Tongue (tissue), 2 donors: ENCODE measurements around the gene BAZ1B. TPM values are rescaled to one million over a fixed set of nuclear protein-coding genes. Genes with fewer than 3 reads are reported as not detected.

Experiments used
- small RNA-seq: library from RNA; depleted of rRNA; stranded (forward); fragments of <200 nt; gene quantifications from one replicate; pipeline ENCODE3, GENCODE V24; 2014; ENCODE audit warnings: low replicate concordance
- total RNA-seq: library from RNA; depleted of rRNA; stranded (reverse); fragments of >200 nt; gene quantifications from one replicate; pipeline ENCODE4 v1.2.3, GENCODE V29; 2014

BAZ1B gene
- total RNA-seq, 1 donor from 2014 or later, result 59.1 TPM

Small RNA genes lying within 50 kb of the gene (small RNA-seq; reads per million reads assigned to genes)
- gene RF00019, result not detected
- not detected for gene RNU6-1198P

Other genes with a start within 250 kb of the BAZ1B start
- gene NSUN5, start 213.5 kb downstream of the BAZ1B start, total RNA-seq, result 23.8 TPM
- 0.31 TPM for gene TRIM50, start 194.2 kb downstream of the BAZ1B start, total RNA-seq
- not detected for gene FKBP6, start 194.1 kb downstream of the BAZ1B start, total RNA-seq
- gene FZD9, start 88.5 kb downstream of the BAZ1B start, total RNA-seq, result 9.3 TPM
- gene BCL7B, start 35.4 kb upstream of the BAZ1B start, total RNA-seq, result 11.8 TPM
- gene TBL2, start 56.3 kb upstream of the BAZ1B start, total RNA-seq, result 49.1 TPM
- gene MLXIPL, start 102.2 kb upstream of the BAZ1B start, total RNA-seq, result 3.4 TPM
- 4.2 TPM for gene VPS37D, start 145.5 kb upstream of the BAZ1B start, total RNA-seq
- gene DNAJC30, start 161.2 kb upstream of the BAZ1B start, total RNA-seq, result 1.7 TPM
- 30.1 TPM for gene BUD23, start 161.3 kb upstream of the BAZ1B start, total RNA-seq
- gene STX1A, start 197.4 kb upstream of the BAZ1B start, total RNA-seq, result 9.7 TPM
- 19.9 TPM for gene ABHD11, start 216.5 kb upstream of the BAZ1B start, total RNA-seq
- gene CLDN3, start 248.0 kb upstream of the BAZ1B start, total RNA-seq, result 9.9 TPM